ENCODE data around the gene HNRNPUL2.
A peak's percentile ranks its signal among the peaks of the same experiment; 100 is the strongest.

The HNRNPUL2 gene

DNA sequence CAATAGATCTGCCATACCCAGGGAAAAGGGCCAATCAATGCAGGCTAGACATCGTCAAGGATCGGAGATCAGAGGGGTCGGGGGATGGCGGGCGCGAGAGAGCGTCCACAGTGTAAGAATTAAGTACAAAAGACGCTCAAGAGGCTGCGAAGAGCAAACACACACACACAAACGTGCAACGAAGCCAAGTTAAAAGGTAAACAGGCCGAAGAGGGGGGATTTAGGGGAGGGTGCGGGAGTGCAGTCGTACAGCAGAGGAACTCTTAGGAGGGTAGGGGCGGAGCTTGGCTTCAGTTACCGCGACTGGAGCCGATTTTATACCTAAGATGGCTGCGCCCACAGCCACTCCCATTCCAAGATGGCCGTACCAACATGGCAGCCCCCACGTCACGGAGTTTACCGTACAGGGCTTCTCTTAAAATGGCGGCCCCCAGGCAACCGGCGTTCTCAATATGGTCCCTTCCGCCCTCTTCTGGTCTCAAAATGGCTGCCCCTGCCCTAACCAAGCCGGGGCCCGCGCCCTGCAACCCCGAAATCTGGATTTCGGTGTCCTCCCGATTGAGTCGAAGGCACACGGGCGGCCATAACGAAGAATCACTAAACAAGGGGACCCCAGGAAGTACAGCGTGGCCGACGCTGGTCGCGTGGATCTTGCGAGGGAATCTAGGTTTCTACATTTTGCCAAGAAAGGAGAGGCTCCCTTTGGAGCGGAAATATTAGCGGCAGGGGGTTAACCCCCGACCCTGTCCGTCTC lies 17.8 kb downstream of the HNRNPUL2 start:
- peak overlapping the region; percentile 44 for H3K4me3 ChIP-seq (ENCODE audit: control insufficient read depth, low read depth, low read length)
- TF ChIP-seq, protein P1, sequence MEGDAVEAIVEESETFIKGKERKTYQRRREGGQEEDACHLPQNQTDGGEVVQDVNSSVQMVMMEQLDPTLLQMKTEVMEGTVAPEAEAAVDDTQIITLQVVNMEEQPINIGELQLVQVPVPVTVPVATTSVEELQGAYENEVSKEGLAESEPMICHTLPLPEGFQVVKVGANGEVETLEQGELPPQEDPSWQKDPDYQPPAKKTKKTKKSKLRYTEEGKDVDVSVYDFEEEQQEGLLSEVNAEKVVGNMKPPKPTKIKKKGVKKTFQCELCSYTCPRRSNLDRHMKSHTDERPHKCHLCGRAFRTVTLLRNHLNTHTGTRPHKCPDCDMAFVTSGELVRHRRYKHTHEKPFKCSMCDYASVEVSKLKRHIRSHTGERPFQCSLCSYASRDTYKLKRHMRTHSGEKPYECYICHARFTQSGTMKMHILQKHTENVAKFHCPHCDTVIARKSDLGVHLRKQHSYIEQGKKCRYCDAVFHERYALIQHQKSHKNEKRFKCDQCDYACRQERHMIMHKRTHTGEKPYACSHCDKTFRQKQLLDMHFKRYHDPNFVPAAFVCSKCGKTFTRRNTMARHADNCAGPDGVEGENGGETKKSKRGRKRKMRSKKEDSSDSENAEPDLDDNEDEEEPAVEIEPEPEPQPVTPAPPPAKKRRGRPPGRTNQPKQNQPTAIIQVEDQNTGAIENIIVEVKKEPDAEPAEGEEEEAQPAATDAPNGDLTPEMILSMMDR (IDR thresholded peaks at IDR 0.05; ENCODE audit: control insufficient read depth, insufficient read depth, low read depth, low read length, missing control alignments), result no peak

GRCh38 chr11:62708793-62709192 lies 18.5 kb downstream of the HNRNPUL2 start:
- DNase-seq (ENCODE audit: low read depth), result no peak
- TF ChIP-seq, protein P1 (IDR thresholded peaks at IDR 0.05; ENCODE audit: control insufficient read depth, insufficient read depth, low read depth, low read length, missing control alignments), result no peak
- H3K4me3 ChIP-seq (ENCODE audit: control insufficient read depth, low read depth, low read length), result peak overlapping the region; percentile 44

More for the DNA sequence above, 17.8 kb downstream of the HNRNPUL2 start:
- DNase-seq (ENCODE audit: low read depth), result peak; percentile 86

GRCh38 chr11:62708392-62708791 lies 18.9 kb downstream of the HNRNPUL2 start:
- TF ChIP-seq, protein P1 (IDR thresholded peaks at IDR 0.05; ENCODE audit: control insufficient read depth, insufficient read depth, low read depth, low read length, missing control alignments), result no peak
- no peak overlapping the region for H3K4me3 ChIP-seq (ENCODE audit: control insufficient read depth, low read depth, low read length)
- no peak for DNase-seq (ENCODE audit: low read depth)

- TF ChIP-seq, protein P1 (IDR thresholded peaks at IDR 0.05; ENCODE audit: control insufficient read depth, insufficient read depth, low read depth, low read length, missing control alignments), result no peak
- no peak for DNase-seq (ENCODE audit: low read depth)
- peak within 1 kb of the TSS; percentile 6 for H3K4me3 ChIP-seq (ENCODE audit: control insufficient read depth, low read depth, low read length)
Observed at GRCh38 chr11:62707277-62707861, 19.9 kb downstream of the HNRNPUL2 start, which contains the start of the genes BSCL2 and GNG3. Gene BSCL2, minus strand, starts transcription at chr11:62707424. Its CDS starts 229 bp downstream, at chr11:62707195. Gene GNG3, plus strand, starts transcription at chr11:62707676. Its CDS starts 620 bp downstream, at chr11:62708296.

- no peak for DNase-seq (ENCODE audit: low read depth)
Observed at GRCh38 chr11:62706850-62707247, 20.4 kb downstream of the HNRNPUL2 start.

More at GRCh38 chr11:62706850-62707247, 20.4 kb downstream of the HNRNPUL2 start:
- TF ChIP-seq, protein P1 (IDR thresholded peaks at IDR 0.05; ENCODE audit: control insufficient read depth, insufficient read depth, low read depth, low read length, missing control alignments), result no peak
- no peak overlapping the region for H3K4me3 ChIP-seq (ENCODE audit: control insufficient read depth, low read depth, low read length)

Measured in AG09309 (cell line).